Peyer's patch (tissue), 4 donors: ENCODE data around the gene GDPD5. TPM values are rescaled to one million over a fixed set of nuclear protein-coding genes. Genes with fewer than 3 reads are reported as not detected.

ENCODE experiments used
- DNase-seq, 3 donors: peaks; one replicate each; pipeline ENCODE4 v3.0.0-alpha.2; 2017 to 2019
- H3K27ac ChIP-seq, 4 donors: fragments of 200-600 bp; sonication (generic); one replicate each; pipeline ENCODE4 v1.5.1; 2016 to 2019
- H3K27me3 ChIP-seq, 2 donors: fragments of 200-600 bp; sonication (generic); one replicate each; pipeline ENCODE4 v1.5.1; 2019
- H3K36me3 ChIP-seq, 3 donors: fragments of 200-600 bp; sonication (generic); one replicate each; pipeline ENCODE4 v1.5.1; 2016 to 2019
- H3K4me1 ChIP-seq, 4 donors: fragments of 200-600 bp; sonication (generic); one replicate each; pipeline ENCODE4 v1.5.1; 2016 to 2019
- H3K4me3 ChIP-seq, 4 donors: fragments of 200-600 bp; sonication (generic); 1 replicate in 3 of 4; 2 replicates in 1 of 4; pipeline ENCODE4 v1.5.1; 2016 to 2019; ENCODE audit warnings: mild to moderate bottlenecking in 1 of 4
- H3K9me3 ChIP-seq, 4 donors: fragments of 200-600 bp; sonication (generic); one replicate each; pipeline ENCODE4 v1.5.1; 2016 to 2019; ENCODE audit warnings: mild to moderate bottlenecking in 1 of 4
- CTCF ChIP-seq, 6 experiments: fragments of 450-650 bp in 4 of 6; fragments of 200-600 bp in 2 of 6; sonication (generic) in 1 of 6; IDR thresholded peaks; one replicate each; pipeline ENCODE4 v1.5.1; 2017 to 2019; ENCODE audit warnings: antibody characterized with exemption in 6 of 6, mild to moderate bottlenecking in 3 of 6, moderate library complexity in 1 of 6
- POLR2A ChIP-seq, 2 donors: fragments of 450-650 bp; IDR thresholded peaks; one replicate each; pipeline ENCODE4 v1.5.1; 2017; ENCODE audit warnings: antibody characterized with exemption in 2 of 2, mild to moderate bottlenecking in 2 of 2, moderate library complexity in 2 of 2
- total RNA-seq, 4 donors: library from RNA; depleted of rRNA; stranded (reverse); fragments of >200 nt; gene quantifications; one replicate each; pipeline ENCODE4 v1.1.0, GENCODE V29; 2016

Gene GDPD5
- total RNA-seq, 4 donors from 2014 or later: 2.5 to 48.9 (median 22.2) TPM

- H3K9me3 ChIP-seq: no peaks in the 10 kb centered on the region
- no peaks in the 10 kb centered on the region for H3K4me1 ChIP-seq
- no peak overlapping the region for H3K27ac ChIP-seq
- no peak for DNase-seq
- TF ChIP-seq CTCF (IDR thresholded peaks at IDR 0.05): no peak
- TF ChIP-seq POLR2A (IDR thresholded peaks at IDR 0.05): no peak
- no peaks in the 10 kb centered on the region for H3K27me3 ChIP-seq
- H3K36me3 ChIP-seq: no peaks in the 10 kb centered on the region
- no peak overlapping the region for H3K4me3 ChIP-seq
These were observed 87.6 kb downstream of the GDPD5 start for GRCh38 chr11:75437966-75438659.

GRCh38 chr11:75436806-75437205 is 88.9 kb downstream of the GDPD5 start:
- Histone ChIP-seq H3K36me3 (no peaks in the 10 kb centered on the region), H3K4me3 (no peak overlapping the region), H3K27ac (no peak overlapping the region), H3K27me3 (no peaks in the 10 kb centered on the region), H3K4me1 (no peaks in the 10 kb centered on the region), H3K9me3 (no peaks in the 10 kb centered on the region)
- TF ChIP-seq CTCF (IDR thresholded peaks at IDR 0.05) (no peak), POLR2A (IDR thresholded peaks at IDR 0.05) (no peak)
- DNase-seq: no peak

- TF ChIP-seq CTCF (IDR thresholded peaks at IDR 0.05): no peak
- H3K9me3 ChIP-seq: no peaks in the 10 kb centered on the region
- H3K27me3 ChIP-seq: no peaks in the 10 kb centered on the region
- no peak for DNase-seq
- peaks cover 0 to 4% (median 4%) of the 10 kb centered on the region in 4 donors for H3K4me1 ChIP-seq
- H3K27ac ChIP-seq: no peak overlapping the region
- H3K36me3 ChIP-seq: no peaks in the 10 kb centered on the region
- H3K4me3 ChIP-seq: no peak overlapping the region
These were observed 90.2 kb downstream of the GDPD5 start for GRCh38 chr11:75435571-75435925.

GRCh38 chr11:75434886-75435570 is 90.7 kb downstream of the GDPD5 start:
- H3K27me3 ChIP-seq: no peaks in the 10 kb centered on the region
- no peak overlapping the region for H3K4me3 ChIP-seq
- no peak for DNase-seq
- H3K27ac ChIP-seq: no peak overlapping the region
- H3K36me3 ChIP-seq: no peaks in the 10 kb centered on the region
- TF ChIP-seq CTCF (IDR thresholded peaks at IDR 0.05) (no peak), POLR2A (IDR thresholded peaks at IDR 0.05) (no peak)
- no peaks in the 10 kb centered on the region for H3K9me3 ChIP-seq
- peaks cover 0 to 9% (median 7%) of the 10 kb centered on the region in 4 donors for H3K4me1 ChIP-seq

GRCh38 chr11:75434051-75434450 is 91.7 kb downstream of the GDPD5 start:
- no peak overlapping the region for H3K27ac ChIP-seq
- no peak for TF ChIP-seq POLR2A (IDR thresholded peaks at IDR 0.05)
- no peaks in the 10 kb centered on the region for H3K36me3 ChIP-seq
- peaks cover 0 to 6% (median 0%) of the 10 kb centered on the region in 4 donors for H3K9me3 ChIP-seq
- peaks cover 0 to 13% (median 9%) of the 10 kb centered on the region in 4 donors for H3K4me1 ChIP-seq
- no peak for DNase-seq
- H3K27me3 ChIP-seq: peaks cover 0 to 8% of the 10 kb centered on the region in 2 donors
- no peak overlapping the region for H3K4me3 ChIP-seq

- no peak for TF ChIP-seq CTCF (IDR thresholded peaks at IDR 0.05)
- TF ChIP-seq POLR2A (IDR thresholded peaks at IDR 0.05): no peak
- DNase-seq: no peak
These were observed 92.3 kb downstream of the GDPD5 start for GRCh38 chr11:75433443-75433842.

More at GRCh38 chr11:75433443-75433842, 92.3 kb downstream of the GDPD5 start:
- H3K27ac ChIP-seq: no peak overlapping the region
- H3K27me3 ChIP-seq: peaks cover 0 to 8% of the 10 kb centered on the region in 2 donors
- H3K9me3 ChIP-seq: peaks cover 0 to 6% (median 0%) of the 10 kb centered on the region in 4 donors
- H3K36me3 ChIP-seq: no peaks in the 10 kb centered on the region
- H3K4me1 ChIP-seq: peaks cover 0 to 13% (median 9%) of the 10 kb centered on the region in 4 donors
- H3K4me3 ChIP-seq: no peak overlapping the region
